NOMO-1 treated with DMSO at 0.1 percent for 48 hours (cell line): ENCODE data around the gene PSAP.
"Not testable (repeated sequence)": the region's sequence is repeated elsewhere in the genome, so short reads cannot be mapped to it uniquely, and the experiment has no call there.

ENCODE experiments used
- DNase-seq: peaks from one replicate; lab custom pipeline; 2025; ENCODE audit not compliant: unreplicated experiment; lab: John Stamatoyannopoulos, UW

PSAP gene

GRCh38 chr10:71850743-71851464 is at the start of gene PSAP:
Gene PSAP, minus strand, starts transcription at chr10:71851251. Its CDS starts 30 bp downstream, at chr10:71851221.
- DNase-seq = peak; percentile 97

- no peak for DNase-seq
Observed at GRCh38 chr10:71900441-71901180, 49.6 kb upstream of the PSAP start.

- no peak for DNase-seq
Observed at GRCh38 chr10:71899665-71900412, 48.8 kb upstream of the PSAP start.

GRCh38 chr10:71898346-71898745 is 47.3 kb upstream of the PSAP start:
- not testable (repeated sequence) for DNase-seq

- DNase-seq = no peak
Observed at GRCh38 chr10:71893920-71894319, 42.9 kb upstream of the PSAP start.

GRCh38 chr10:71893258-71893815 is 42.3 kb upstream of the PSAP start:
- DNase-seq = no peak

GRCh38 chr10:71891437-71891836 is 40.4 kb upstream of the PSAP start:
- no peak for DNase-seq

GRCh38 chr10:71889388-71889987 is 38.4 kb upstream of the PSAP start:
- DNase-seq = no peak

- DNase-seq = peak; percentile 100
Observed at GRCh38 chr10:71888623-71889387, 37.8 kb upstream of the PSAP start.

- no peak for DNase-seq
Observed at GRCh38 chr10:71888248-71888622, 37.2 kb upstream of the PSAP start.

- peak; percentile 21 for DNase-seq
Observed at GRCh38 chr10:71887743-71888142, 36.7 kb upstream of the PSAP start.

- DNase-seq = no peak
Observed at GRCh38 chr10:71882813-71883659, 32.0 kb upstream of the PSAP start.

GRCh38 chr10:71881647-71882355 is 30.8 kb upstream of the PSAP start:
- DNase-seq = no peak

GRCh38 chr10:71881307-71881624 is 30.2 kb upstream of the PSAP start:
- DNase-seq = not testable (repeated sequence)

GRCh38 chr10:71880425-71881306 is 29.6 kb upstream of the PSAP start:
- no peak for DNase-seq

GRCh38 chr10:71878327-71879034 is 27.4 kb upstream of the PSAP start:
- DNase-seq = peak; percentile 58

GRCh38 chr10:71877821-71878220 is 26.8 kb upstream of the PSAP start:
- no peak for DNase-seq
